Measurements from ENCODE around the gene ADAM15.

DNA sequence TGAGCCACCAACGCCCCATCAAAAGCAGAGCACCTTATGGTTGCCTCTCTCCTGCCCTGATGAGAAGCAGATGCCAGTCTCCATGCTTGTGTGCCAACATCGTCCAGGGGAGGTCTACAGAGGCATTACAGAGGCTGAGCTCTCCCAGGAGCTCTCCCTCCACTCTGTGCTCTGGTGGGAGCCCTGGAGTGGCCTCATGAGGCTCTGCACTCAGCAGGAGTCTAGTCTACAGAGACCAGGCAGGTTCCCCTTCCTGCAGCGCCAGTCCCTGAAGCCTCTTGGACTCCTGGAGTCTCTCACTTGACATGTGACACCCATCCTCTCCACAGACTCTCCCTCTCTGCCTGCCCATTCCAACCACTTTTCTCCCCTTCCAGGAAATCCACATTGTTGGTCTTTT is 14.1 kb upstream of the ADAM15 start:
- TF ChIP-seq, protein P1, sequence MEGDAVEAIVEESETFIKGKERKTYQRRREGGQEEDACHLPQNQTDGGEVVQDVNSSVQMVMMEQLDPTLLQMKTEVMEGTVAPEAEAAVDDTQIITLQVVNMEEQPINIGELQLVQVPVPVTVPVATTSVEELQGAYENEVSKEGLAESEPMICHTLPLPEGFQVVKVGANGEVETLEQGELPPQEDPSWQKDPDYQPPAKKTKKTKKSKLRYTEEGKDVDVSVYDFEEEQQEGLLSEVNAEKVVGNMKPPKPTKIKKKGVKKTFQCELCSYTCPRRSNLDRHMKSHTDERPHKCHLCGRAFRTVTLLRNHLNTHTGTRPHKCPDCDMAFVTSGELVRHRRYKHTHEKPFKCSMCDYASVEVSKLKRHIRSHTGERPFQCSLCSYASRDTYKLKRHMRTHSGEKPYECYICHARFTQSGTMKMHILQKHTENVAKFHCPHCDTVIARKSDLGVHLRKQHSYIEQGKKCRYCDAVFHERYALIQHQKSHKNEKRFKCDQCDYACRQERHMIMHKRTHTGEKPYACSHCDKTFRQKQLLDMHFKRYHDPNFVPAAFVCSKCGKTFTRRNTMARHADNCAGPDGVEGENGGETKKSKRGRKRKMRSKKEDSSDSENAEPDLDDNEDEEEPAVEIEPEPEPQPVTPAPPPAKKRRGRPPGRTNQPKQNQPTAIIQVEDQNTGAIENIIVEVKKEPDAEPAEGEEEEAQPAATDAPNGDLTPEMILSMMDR (IDR thresholded peaks at IDR 0.05) = no peak
- no peak for TF ChIP-seq POLR2A (IDR thresholded peaks at IDR 0.05)

All from uterus (tissue), 2 donors.